Endothelial cell (in vitro differentiated cells): ENCODE results near the gene NUDT3. TPM values are rescaled to one million over a fixed set of nuclear protein-coding genes. Genes with fewer than 3 reads are reported as not detected.

Experiments used
- DNase-seq: peaks from one replicate; pipeline ENCODE4 v3.0.0; 2021; ENCODE audit warnings: low spot score
- H3K27ac Mint-ChIP-seq: one replicate; pipeline ENCODE4 v1.8.0; 2021; ENCODE audit warnings: mixed read lengths, inconsistent platforms; ENCODE audit not compliant: unreplicated experiment
- H3K27me3 Mint-ChIP-seq: one replicate; pipeline ENCODE4 v1.8.0; 2021; ENCODE audit warnings: mild to moderate bottlenecking, moderate library complexity, mixed read lengths, inconsistent platforms; ENCODE audit not compliant: unreplicated experiment
- H3K36me3 Mint-ChIP-seq: one replicate; pipeline ENCODE4 v1.8.0; 2021; ENCODE audit warnings: mild to moderate bottlenecking, low read depth, mixed read lengths, inconsistent platforms; ENCODE audit not compliant: unreplicated experiment
- H3K4me1 Mint-ChIP-seq: one replicate; pipeline ENCODE4 v1.8.0; 2021; ENCODE audit warnings: mild to moderate bottlenecking, mixed read lengths, inconsistent platforms; ENCODE audit not compliant: unreplicated experiment
- H3K4me3 Mint-ChIP-seq: one replicate; pipeline ENCODE4 v1.8.0; 2021; ENCODE audit warnings: mild to moderate bottlenecking, mixed read lengths, inconsistent platforms; ENCODE audit not compliant: unreplicated experiment
- H3K9me3 Mint-ChIP-seq: one replicate; pipeline ENCODE4 v1.8.0; 2021; ENCODE audit warnings: mixed read lengths, inconsistent platforms; ENCODE audit not compliant: unreplicated experiment
- total RNA-seq: library from RNA; stranded (reverse); fragmentation: NEBNext Ultra II Directional; extraction: Animal tissue kit (Norgen Biotek cat#: 25700); gene quantifications from one replicate; pipeline ENCODE4 v1.2.1, GENCODE V29; 2021; ENCODE audit not compliant: unreplicated experiment
- TF ChIP-seq, protein P1 (sequence below): fragments of 200-600 bp; sonication (generic); IDR thresholded peaks from one replicate; pipeline ENCODE4 v1.5.0; 2021; ENCODE audit warnings: antibody characterized with exemption; ENCODE audit not compliant: unreplicated experiment

NUDT3 gene
- total RNA-seq, 1 donor from 2014 or later, result 52.0 TPM

DNA sequence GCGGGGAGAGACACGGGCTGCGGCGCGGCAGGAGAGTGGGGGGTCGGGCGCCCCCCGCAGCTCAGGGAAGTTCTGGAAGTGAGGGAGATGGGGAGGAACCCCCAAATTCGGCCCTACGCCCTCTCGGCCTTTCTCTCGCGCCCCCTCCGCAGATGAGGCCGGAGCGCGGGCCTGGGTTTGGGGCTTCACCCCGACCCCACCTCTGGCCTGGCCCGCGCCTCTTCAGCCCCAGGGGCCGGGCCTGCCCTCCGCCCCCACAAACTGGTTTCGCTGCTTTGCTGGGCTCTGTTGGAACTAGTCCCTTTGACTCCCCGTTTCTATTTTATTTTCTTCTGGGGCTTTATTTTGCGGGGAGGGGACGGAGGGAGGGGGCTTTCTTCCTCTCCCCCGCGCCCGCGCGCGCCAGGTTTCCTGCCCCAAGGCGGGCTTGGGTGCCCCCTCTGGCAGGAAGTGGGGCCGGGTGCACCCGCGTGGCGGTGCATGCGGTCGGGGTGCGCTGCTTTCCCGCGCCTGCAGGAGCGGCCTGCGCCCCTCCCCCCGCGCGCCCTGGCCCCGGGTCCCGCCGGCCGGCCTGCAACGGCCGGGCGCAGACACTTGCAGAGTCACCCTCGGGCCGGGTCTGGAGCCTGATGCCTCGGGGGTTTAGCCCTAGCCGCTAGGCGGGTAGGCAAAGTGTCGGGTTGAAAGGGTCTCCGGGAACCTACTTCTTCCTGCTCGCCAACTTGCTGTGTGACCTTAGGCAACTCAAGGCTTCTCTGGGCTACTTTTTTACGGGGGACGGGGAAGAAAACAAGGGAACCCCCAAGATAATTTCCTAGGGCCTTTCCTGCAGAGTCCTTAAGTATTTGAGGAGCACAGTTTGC is 154.5 kb downstream of the NUDT3 start:
- Mint-ChIP-seq H3K27ac (peak overlapping the region; percentile 46), H3K4me3 (peak overlapping the region; percentile 88), H3K4me1 (peaks cover 19% of the 10 kb centered on the region), H3K36me3 (peaks cover 16% of the 10 kb centered on the region), H3K9me3 (no peaks in the 10 kb centered on the region), H3K27me3 (peaks cover 18% of the 10 kb centered on the region)
- TF ChIP-seq, protein P1, sequence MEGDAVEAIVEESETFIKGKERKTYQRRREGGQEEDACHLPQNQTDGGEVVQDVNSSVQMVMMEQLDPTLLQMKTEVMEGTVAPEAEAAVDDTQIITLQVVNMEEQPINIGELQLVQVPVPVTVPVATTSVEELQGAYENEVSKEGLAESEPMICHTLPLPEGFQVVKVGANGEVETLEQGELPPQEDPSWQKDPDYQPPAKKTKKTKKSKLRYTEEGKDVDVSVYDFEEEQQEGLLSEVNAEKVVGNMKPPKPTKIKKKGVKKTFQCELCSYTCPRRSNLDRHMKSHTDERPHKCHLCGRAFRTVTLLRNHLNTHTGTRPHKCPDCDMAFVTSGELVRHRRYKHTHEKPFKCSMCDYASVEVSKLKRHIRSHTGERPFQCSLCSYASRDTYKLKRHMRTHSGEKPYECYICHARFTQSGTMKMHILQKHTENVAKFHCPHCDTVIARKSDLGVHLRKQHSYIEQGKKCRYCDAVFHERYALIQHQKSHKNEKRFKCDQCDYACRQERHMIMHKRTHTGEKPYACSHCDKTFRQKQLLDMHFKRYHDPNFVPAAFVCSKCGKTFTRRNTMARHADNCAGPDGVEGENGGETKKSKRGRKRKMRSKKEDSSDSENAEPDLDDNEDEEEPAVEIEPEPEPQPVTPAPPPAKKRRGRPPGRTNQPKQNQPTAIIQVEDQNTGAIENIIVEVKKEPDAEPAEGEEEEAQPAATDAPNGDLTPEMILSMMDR, result peak; percentile 42
- DNase-seq, result peak; percentile 57

DNA sequence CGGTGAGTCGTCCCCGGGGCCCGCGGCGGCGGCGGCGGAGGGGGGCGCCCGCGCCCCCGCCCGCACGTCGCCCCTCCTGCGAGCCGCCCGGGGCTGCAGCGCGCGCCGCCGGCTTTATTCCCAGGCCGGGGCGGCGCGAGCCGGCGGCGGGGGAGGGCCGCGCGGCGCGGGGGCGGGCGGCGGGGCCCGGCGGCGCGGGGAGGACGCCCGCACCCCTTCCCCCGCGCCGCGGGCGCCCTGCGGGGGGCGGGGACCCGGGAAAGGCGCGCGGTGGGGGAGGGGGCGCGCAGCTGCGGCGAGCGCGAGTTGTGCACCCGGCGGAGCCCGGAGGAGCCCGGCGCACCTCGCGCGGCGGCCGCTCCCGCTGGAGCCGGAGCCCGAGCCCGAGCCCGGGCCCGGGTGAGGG is 155.2 kb downstream of the NUDT3 start:
- no peaks in the 10 kb centered on the region for H3K9me3 Mint-ChIP-seq
- peaks cover 17% of the 10 kb centered on the region for H3K4me1 Mint-ChIP-seq
- H3K27ac Mint-ChIP-seq, result no peak overlapping the region
- peaks cover 11% of the 10 kb centered on the region for H3K36me3 Mint-ChIP-seq
- peaks cover 18% of the 10 kb centered on the region for H3K27me3 Mint-ChIP-seq
- TF ChIP-seq, protein P1, result no peak
- H3K4me3 Mint-ChIP-seq, result no peak overlapping the region
- no peak for DNase-seq

DNA sequence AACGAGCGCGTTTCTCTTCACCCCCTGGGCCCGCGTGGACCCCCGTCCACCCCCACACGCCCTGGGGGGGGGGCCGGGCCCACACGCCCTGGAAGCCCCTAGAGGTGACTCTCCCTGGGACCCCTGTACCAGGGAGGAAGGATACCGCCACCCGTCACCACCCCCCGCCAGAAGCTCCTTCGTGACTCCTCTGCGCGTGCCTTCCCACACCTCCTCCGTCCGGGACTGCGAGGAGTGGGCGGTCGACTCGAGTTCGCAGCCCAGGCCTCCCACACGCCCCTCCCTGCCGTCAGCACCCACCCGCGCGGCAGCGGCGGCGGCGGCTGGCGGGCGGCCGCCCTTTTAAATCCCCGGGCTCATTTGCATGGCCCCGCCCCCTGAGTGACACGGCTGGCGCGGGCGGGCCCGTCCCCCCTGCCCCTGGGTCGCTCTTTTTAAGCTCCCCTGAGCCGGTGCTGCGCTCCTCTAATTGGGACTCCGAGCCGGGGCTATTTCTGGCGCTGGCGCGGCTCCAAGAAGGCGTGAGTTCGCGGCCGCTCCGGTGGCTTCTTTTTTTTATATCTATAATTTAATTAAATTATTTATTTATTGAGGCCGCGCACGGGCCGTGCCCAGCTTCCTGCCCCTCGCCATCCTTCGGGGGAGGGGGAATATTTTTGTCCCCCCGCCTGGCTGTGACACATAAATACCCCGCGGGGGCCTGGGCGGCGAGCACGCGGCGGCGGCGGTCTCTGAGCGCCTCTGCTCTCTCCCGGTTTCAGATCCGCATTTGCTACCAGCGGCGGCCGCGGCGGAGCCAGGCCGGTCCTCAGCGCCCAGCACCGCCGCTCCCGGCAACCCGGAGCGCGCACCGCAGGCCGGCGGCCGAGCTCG is 155.8 kb downstream of the NUDT3 start, which contains the start of gene HMGA1:
Gene HMGA1 (plus strand): TSS at position 431 of the 873 bp plus-strand sequence. CDS start 3,908 bp downstream, outside the sequence.
- peak within 1 kb of the TSS; percentile 96 for H3K27ac Mint-ChIP-seq
- H3K4me1 Mint-ChIP-seq, result peaks cover 17% of the 10 kb centered on the region
- H3K9me3 Mint-ChIP-seq, result no peaks in the 10 kb centered on the region
- H3K27me3 Mint-ChIP-seq, result peaks cover 21% of the 10 kb centered on the region
- peak within 1 kb of the TSS; percentile 90 for H3K4me3 Mint-ChIP-seq
- peak; percentile 89 for DNase-seq
- TF ChIP-seq, protein P1, result no peak
- H3K36me3 Mint-ChIP-seq, result peaks cover 5% of the 10 kb centered on the region

DNA sequence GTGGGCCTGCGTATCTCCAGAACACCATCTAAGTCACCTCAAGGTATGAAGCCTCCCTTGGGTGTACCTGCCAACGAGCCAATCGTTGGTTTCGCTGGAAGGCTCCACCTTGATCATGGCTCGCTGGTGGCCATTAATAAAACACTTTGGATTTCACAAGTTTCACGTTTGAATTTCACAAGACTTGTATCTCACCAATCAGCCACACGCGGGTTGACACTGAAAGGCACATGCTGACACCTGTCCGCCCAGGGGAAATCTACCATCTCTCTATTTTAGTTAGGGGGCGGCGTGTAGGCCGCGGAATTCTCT is 156.4 kb downstream of the NUDT3 start:
- DNase-seq, result no peak
- peaks cover 19% of the 10 kb centered on the region for H3K27me3 Mint-ChIP-seq
- TF ChIP-seq, protein P1, result no peak

More for the DNA sequence above, 156.4 kb downstream of the NUDT3 start:
- peak overlapping the region; percentile 90 for H3K4me3 Mint-ChIP-seq
- H3K36me3 Mint-ChIP-seq, result peaks cover 3% of the 10 kb centered on the region
- peaks cover 17% of the 10 kb centered on the region for H3K4me1 Mint-ChIP-seq
- no peaks in the 10 kb centered on the region for H3K9me3 Mint-ChIP-seq
- peak overlapping the region; percentile 96 for H3K27ac Mint-ChIP-seq
